PFSK-1 (cell line): Measurements from ENCODE around the gene PTPN2.

Source experiments
- REST ChIP-seq, 2 experiments: IDR thresholded peaks; 2 replicates each; pipeline versions ENCODE4 v1.6.1 to v1.8.0; 2011 to 2012; ENCODE audit warnings: low read depth in 2 of 2, low read length in 2 of 2, control low read depth in 1 of 2, inconsistent platforms in 1 of 2, mild to moderate bottlenecking in 1 of 2, moderate library complexity in 1 of 2; ENCODE audit not compliant: insufficient read depth in 1 of 2
- TAF1 ChIP-seq: IDR thresholded peaks from 2 replicates; pipeline ENCODE4 v1.6.1; 2012; ENCODE audit warnings: low read length, control low read depth, borderline replicate concordance; ENCODE audit not compliant: insufficient read depth

- TF ChIP-seq REST (IDR thresholded peaks at IDR 0.05; ENCODE audit: insufficient read depth in 1 of 2, low read depth in 2 of 2, low read length in 2 of 2), result no peak
- TF ChIP-seq TAF1, result no peak
Observed at GRCh38 chr18:12767580-12768155, 116.4 kb downstream of the PTPN2 start.
